ENCODE results near the gene TMEM235. TPM values are rescaled to one million over a fixed set of nuclear protein-coding genes. Genes with fewer than 3 reads are reported as not detected.

The TMEM235 gene
- total and polyA plus RNA-seq, 9 of the 15 experiments (the other 6 are each of a cell fraction or from before 2014, with no cell fraction given), result not detected

DNA sequence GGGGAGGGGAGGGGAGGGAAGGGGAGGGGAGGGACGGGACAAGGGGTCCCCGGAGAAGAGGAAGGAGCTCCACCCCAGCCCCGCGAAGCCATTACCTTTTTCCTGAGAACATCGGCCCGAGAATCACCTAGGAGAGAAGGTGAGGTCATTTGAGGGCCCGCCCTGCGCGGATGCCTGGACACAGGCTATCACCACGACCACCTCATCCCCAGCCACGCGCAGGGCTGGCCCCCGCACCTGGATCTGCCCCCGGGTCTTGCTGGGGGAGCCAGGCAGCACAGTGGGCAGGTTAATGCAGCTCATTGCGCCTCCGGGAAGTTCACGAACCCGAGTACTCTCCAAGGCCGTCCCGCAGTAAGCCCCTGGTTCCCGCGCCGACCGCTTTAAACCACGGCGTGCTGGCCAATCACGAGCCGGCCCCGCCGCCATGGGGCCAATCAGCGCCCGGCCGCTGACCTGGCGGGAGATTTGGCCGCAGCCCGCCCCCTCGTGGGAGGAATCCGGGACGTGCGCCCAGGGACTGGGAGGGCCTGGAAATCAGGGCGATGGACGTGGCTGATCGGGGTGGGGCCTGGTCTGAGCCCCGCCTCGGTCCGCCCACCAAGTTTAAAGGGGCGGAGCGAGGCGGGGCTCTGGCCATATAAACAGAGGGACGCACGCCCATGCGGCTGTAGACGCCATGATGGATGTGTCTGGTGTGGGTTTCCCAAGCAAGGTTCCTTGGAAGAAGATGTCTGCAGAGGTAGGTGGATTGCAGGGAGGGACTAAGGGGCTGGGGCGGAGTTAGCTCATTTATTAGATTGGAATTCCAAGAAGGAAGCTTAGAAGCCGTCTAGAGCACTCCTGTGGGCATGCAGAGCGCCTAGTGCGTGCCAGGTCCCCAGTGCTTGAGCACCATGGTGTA is 44.5 kb upstream of the TMEM235 start, which contains the start of the genes AFMID and TK1 (continued):
- TF ChIP-seq KHSRP (IDR thresholded peaks at IDR 0.05) (no peak), TEAD1 (CRISPR knock-in tag; IDR thresholded peaks at IDR 0.05) (peak; percentile 100), SIRT6 (IDR thresholded peaks at IDR 0.05; ENCODE audit: low read depth, low read length) (no peak), TGIF2 (CRISPR knock-in tag; IDR thresholded peaks at IDR 0.05) (no peak), HDAC8 (tag; IDR thresholded peaks at IDR 0.05) (0 out of 2 replicates have a peak, but pooled peaks have one; percentile 66), PURB (CRISPR knock-in tag; IDR thresholded peaks at IDR 0.05; ENCODE audit: low read depth) (no peak), ZNF778 (CRISPR knock-in tag; IDR thresholded peaks at IDR 0.05) (no peak), CBX2 (IDR thresholded peaks at IDR 0.05; ENCODE audit: insufficient read depth, low read length, poor library complexity, severe bottlenecking) (no peak), RBM25 (IDR thresholded peaks at IDR 0.05; ENCODE audit: low read depth, low read length, severe bottlenecking) (peak; percentile 99), FOXK2 (conservative IDR thresholded peaks at IDR 0.05 in 1 of 2, IDR thresholded peaks at IDR 0.05 in 1 of 2; ENCODE audit: low read depth in 2 of 2) (peak; percentile 95 to 97), SETDB1 (IDR thresholded peaks at IDR 0.05; ENCODE audit: low read length) (no peak), PHF20 (IDR thresholded peaks at IDR 0.05; ENCODE audit: partially characterized antibody) (peak; percentile 37), EP400 (IDR thresholded peaks at IDR 0.05) (peak; percentile 98), ZNF12 (CRISPR knock-in tag; IDR thresholded peaks at IDR 0.05) (no peak), MECOM (CRISPR knock-in tag; IDR thresholded peaks at IDR 0.05) (no peak)
- TF ChIP-seq, protein P1, sequence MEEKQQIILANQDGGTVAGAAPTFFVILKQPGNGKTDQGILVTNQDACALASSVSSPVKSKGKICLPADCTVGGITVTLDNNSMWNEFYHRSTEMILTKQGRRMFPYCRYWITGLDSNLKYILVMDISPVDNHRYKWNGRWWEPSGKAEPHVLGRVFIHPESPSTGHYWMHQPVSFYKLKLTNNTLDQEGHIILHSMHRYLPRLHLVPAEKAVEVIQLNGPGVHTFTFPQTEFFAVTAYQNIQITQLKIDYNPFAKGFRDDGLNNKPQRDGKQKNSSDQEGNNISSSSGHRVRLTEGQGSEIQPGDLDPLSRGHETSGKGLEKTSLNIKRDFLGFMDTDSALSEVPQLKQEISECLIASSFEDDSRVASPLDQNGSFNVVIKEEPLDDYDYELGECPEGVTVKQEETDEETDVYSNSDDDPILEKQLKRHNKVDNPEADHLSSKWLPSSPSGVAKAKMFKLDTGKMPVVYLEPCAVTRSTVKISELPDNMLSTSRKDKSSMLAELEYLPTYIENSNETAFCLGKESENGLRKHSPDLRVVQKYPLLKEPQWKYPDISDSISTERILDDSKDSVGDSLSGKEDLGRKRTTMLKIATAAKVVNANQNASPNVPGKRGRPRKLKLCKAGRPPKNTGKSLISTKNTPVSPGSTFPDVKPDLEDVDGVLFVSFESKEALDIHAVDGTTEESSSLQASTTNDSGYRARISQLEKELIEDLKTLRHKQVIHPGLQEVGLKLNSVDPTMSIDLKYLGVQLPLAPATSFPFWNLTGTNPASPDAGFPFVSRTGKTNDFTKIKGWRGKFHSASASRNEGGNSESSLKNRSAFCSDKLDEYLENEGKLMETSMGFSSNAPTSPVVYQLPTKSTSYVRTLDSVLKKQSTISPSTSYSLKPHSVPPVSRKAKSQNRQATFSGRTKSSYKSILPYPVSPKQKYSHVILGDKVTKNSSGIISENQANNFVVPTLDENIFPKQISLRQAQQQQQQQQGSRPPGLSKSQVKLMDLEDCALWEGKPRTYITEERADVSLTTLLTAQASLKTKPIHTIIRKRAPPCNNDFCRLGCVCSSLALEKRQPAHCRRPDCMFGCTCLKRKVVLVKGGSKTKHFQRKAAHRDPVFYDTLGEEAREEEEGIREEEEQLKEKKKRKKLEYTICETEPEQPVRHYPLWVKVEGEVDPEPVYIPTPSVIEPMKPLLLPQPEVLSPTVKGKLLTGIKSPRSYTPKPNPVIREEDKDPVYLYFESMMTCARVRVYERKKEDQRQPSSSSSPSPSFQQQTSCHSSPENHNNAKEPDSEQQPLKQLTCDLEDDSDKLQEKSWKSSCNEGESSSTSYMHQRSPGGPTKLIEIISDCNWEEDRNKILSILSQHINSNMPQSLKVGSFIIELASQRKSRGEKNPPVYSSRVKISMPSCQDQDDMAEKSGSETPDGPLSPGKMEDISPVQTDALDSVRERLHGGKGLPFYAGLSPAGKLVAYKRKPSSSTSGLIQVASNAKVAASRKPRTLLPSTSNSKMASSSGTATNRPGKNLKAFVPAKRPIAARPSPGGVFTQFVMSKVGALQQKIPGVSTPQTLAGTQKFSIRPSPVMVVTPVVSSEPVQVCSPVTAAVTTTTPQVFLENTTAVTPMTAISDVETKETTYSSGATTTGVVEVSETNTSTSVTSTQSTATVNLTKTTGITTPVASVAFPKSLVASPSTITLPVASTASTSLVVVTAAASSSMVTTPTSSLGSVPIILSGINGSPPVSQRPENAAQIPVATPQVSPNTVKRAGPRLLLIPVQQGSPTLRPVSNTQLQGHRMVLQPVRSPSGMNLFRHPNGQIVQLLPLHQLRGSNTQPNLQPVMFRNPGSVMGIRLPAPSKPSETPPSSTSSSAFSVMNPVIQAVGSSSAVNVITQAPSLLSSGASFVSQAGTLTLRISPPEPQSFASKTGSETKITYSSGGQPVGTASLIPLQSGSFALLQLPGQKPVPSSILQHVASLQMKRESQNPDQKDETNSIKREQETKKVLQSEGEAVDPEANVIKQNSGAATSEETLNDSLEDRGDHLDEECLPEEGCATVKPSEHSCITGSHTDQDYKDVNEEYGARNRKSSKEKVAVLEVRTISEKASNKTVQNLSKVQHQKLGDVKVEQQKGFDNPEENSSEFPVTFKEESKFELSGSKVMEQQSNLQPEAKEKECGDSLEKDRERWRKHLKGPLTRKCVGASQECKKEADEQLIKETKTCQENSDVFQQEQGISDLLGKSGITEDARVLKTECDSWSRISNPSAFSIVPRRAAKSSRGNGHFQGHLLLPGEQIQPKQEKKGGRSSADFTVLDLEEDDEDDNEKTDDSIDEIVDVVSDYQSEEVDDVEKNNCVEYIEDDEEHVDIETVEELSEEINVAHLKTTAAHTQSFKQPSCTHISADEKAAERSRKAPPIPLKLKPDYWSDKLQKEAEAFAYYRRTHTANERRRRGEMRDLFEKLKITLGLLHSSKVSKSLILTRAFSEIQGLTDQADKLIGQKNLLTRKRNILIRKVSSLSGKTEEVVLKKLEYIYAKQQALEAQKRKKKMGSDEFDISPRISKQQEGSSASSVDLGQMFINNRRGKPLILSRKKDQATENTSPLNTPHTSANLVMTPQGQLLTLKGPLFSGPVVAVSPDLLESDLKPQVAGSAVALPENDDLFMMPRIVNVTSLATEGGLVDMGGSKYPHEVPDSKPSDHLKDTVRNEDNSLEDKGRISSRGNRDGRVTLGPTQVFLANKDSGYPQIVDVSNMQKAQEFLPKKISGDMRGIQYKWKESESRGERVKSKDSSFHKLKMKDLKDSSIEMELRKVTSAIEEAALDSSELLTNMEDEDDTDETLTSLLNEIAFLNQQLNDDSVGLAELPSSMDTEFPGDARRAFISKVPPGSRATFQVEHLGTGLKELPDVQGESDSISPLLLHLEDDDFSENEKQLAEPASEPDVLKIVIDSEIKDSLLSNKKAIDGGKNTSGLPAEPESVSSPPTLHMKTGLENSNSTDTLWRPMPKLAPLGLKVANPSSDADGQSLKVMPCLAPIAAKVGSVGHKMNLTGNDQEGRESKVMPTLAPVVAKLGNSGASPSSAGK (IDR thresholded peaks at IDR 0.05), result peak; percentile 84
